Effector CD8-positive, alpha-beta T cell (primary cell): ENCODE data around the gene ST14.
"Not testable (repeated sequence)": the region's sequence is repeated elsewhere in the genome, so short reads cannot be mapped to it uniquely, and the experiment has no call there.

Experiments
- DNase-seq: peaks from one replicate; lab custom pipeline; 2025; lab: John Stamatoyannopoulos, UW

ST14 gene

GRCh38 chr11:130209954-130210854, 50.6 kb downstream of the ST14 start:
- no peak for DNase-seq

GRCh38 chr11:130211144-130211543, 51.6 kb downstream of the ST14 start:
- no peak for DNase-seq

GRCh38 chr11:130211781-130212401, 52.3 kb downstream of the ST14 start:
- no peak for DNase-seq

GRCh38 chr11:130212431-130212961, 52.9 kb downstream of the ST14 start:
- DNase-seq = no peak

GRCh38 chr11:130213143-130213978, 53.8 kb downstream of the ST14 start:
- DNase-seq = peak; percentile 61

- no peak for DNase-seq
Observed at GRCh38 chr11:130213979-130214281, 54.3 kb downstream of the ST14 start.

GRCh38 chr11:130214861-130215530, 55.4 kb downstream of the ST14 start:
- no peak for DNase-seq

- no peak for DNase-seq
Observed at GRCh38 chr11:130215531-130216220, 56.1 kb downstream of the ST14 start.

- DNase-seq = no peak
Observed at GRCh38 chr11:130216221-130216550, 56.6 kb downstream of the ST14 start.

- no peak for DNase-seq
Observed at GRCh38 chr11:130216591-130217132, 57.1 kb downstream of the ST14 start.

- no peak for DNase-seq
Observed at GRCh38 chr11:130217133-130218031, 57.8 kb downstream of the ST14 start.

GRCh38 chr11:130218501-130219070, 59.0 kb downstream of the ST14 start:
- DNase-seq = no peak

GRCh38 chr11:130219148-130219547, 59.6 kb downstream of the ST14 start:
- DNase-seq = no peak

- no peak for DNase-seq
Observed at GRCh38 chr11:130220311-130221035, 60.9 kb downstream of the ST14 start.

GRCh38 chr11:130223291-130223971, 63.8 kb downstream of the ST14 start:
- no peak for DNase-seq

- DNase-seq = no peak
Observed at GRCh38 chr11:130227373-130227772, 67.8 kb downstream of the ST14 start.

- DNase-seq = not testable (repeated sequence)
Observed at GRCh38 chr11:130233486-130233885, 73.9 kb downstream of the ST14 start.

GRCh38 chr11:130233888-130234287, 74.3 kb downstream of the ST14 start:
- not testable (repeated sequence) for DNase-seq
